HEK293 (cell line): ENCODE measurements around the gene ZC3H18.
A peak's percentile ranks its signal among the peaks of the same experiment; 100 is the strongest.

Source experiments
- CTCF ChIA-PET: fragments of 350-600 bp; formaldehyde crosslinking; extraction: SDS; loops from one replicate; lab custom pipeline; 2021; ENCODE audit warnings: antibody characterized with exemption; lab: Yijun Ruan, JAX
- POLR2A ChIA-PET: fragments of 300-600 bp; formaldehyde crosslinking; extraction: SDS; loops from one replicate; lab custom pipeline; 2020; ENCODE audit warnings: antibody characterized with exemption, inconsistent platforms; lab: Yijun Ruan, JAX
- H3K27ac ChIP-seq: fragments of 200-500 bp; sonication (Bioruptor generic); 2 replicates; pipeline ENCODE4 v1.5.1; 2014; ENCODE audit warnings: low read depth, low read length, control low read depth, inconsistent platforms; ENCODE audit errors: extremely low read depth
- H3K36me3 ChIP-seq, 2 experiments: fragments of 200-500 bp in 1 of 2; sonication (Bioruptor generic) in 1 of 2; 1 replicate in 1 of 2; 2 replicates in 1 of 2; pipeline ENCODE4 v1.5.1; 2014 to 2017; ENCODE audit warnings: inconsistent platforms in 2 of 2, low read length in 2 of 2; ENCODE audit not compliant: control insufficient read depth in 2 of 2, insufficient read depth in 1 of 2
- H3K4me1 ChIP-seq: fragments of 200-500 bp; sonication (Bioruptor generic); 2 replicates; pipeline ENCODE4 v1.5.1; 2014; ENCODE audit warnings: mild to moderate bottlenecking, low read length, inconsistent platforms; ENCODE audit not compliant: control insufficient read depth, insufficient read depth
- H3K4me3 ChIP-seq: 2 replicates; pipeline ENCODE4 v1.5.1; 2011; ENCODE audit warnings: low read depth, mild to moderate bottlenecking, control low read depth, low read length, moderate library complexity
- H3K9me3 ChIP-seq: fragments of 200-500 bp; sonication (Bioruptor generic); 2 replicates; pipeline ENCODE4 v1.5.1; 2014; ENCODE audit warnings: low read depth, low read length, inconsistent platforms; ENCODE audit not compliant: control insufficient read depth, insufficient read depth
- GLIS1 ChIP-seq: fragments of 450-650 bp; formaldehyde crosslinking; IDR thresholded peaks from 2 replicates; pipeline ENCODE4 v1.5.1; 2016; ENCODE audit warnings: missing biosample characterization, missing genetic modification characterization
- GLIS2 ChIP-seq: fragments of 450-650 bp; formaldehyde crosslinking; IDR thresholded peaks from 2 replicates; pipeline ENCODE4 v1.5.1; 2016; ENCODE audit warnings: missing biosample characterization, missing genetic modification characterization
- HOXA7 ChIP-seq: sonication (generic); formaldehyde crosslinking; IDR thresholded peaks from 2 replicates; pipeline ENCODE4 v1.8.1; 2022; ENCODE audit warnings: missing genetic modification reagents, borderline replicate concordance
- IKZF3 ChIP-seq: fragments of 450-650 bp; IDR thresholded peaks from 2 replicates; pipeline ENCODE4 v1.5.0; 2018; ENCODE audit warnings: missing biosample characterization, mild to moderate bottlenecking, missing genetic modification characterization, moderate library complexity
- KLF1 ChIP-seq: fragments of 450-650 bp; formaldehyde crosslinking; IDR thresholded peaks from 2 replicates; pipeline ENCODE4 v1.5.1; 2016; ENCODE audit warnings: missing biosample characterization, missing genetic modification characterization
- KLF10 ChIP-seq: fragments of 450-650 bp; IDR thresholded peaks from 2 replicates; pipeline ENCODE4 v1.5.1; 2018; ENCODE audit warnings: missing biosample characterization, mild to moderate bottlenecking, missing genetic modification characterization
- KLF7 ChIP-seq: fragments of 450-650 bp; formaldehyde crosslinking; IDR thresholded peaks from 2 replicates; pipeline ENCODE4 v1.5.1; 2016; ENCODE audit warnings: missing biosample characterization, missing genetic modification characterization, borderline replicate concordance
- KLF9 ChIP-seq: fragments of 450-650 bp; formaldehyde crosslinking; IDR thresholded peaks from 2 replicates; pipeline ENCODE4 v1.5.1; 2016; ENCODE audit warnings: missing biosample characterization, missing genetic modification characterization, low read depth
- ZBTB20 ChIP-seq: fragments of 450-650 bp; formaldehyde crosslinking; IDR thresholded peaks from 2 replicates; pipeline ENCODE4 v1.5.1; 2016; ENCODE audit warnings: missing biosample characterization, missing genetic modification characterization
- ZBTB48 ChIP-seq: fragments of 450-650 bp; formaldehyde crosslinking; IDR thresholded peaks from 2 replicates; pipeline ENCODE4 v1.5.1; 2016; ENCODE audit warnings: missing biosample characterization, missing genetic modification characterization
- ZBTB8A ChIP-seq: fragments of 450-650 bp; formaldehyde crosslinking; IDR thresholded peaks from 2 replicates; pipeline ENCODE4 v1.5.1; 2016; ENCODE audit warnings: missing biosample characterization, missing genetic modification characterization
- ZEB2 ChIP-seq: fragments of 450-650 bp; formaldehyde crosslinking; IDR thresholded peaks from 2 replicates; pipeline ENCODE4 v1.5.1; 2016; ENCODE audit warnings: missing biosample characterization, missing genetic modification characterization
- ZFP41 ChIP-seq: fragments of 450-650 bp; formaldehyde crosslinking; IDR thresholded peaks from 2 replicates; pipeline ENCODE4 v1.5.1; 2016; ENCODE audit warnings: missing biosample characterization, missing genetic modification characterization, borderline replicate concordance
- ZNF114 ChIP-seq: fragments of 450-650 bp; formaldehyde crosslinking; IDR thresholded peaks from 2 replicates; pipeline ENCODE4 v1.5.0; 2017; ENCODE audit warnings: missing biosample characterization, missing genetic modification characterization
- ZNF132 ChIP-seq: fragments of 450-650 bp; formaldehyde crosslinking; IDR thresholded peaks from 2 replicates; pipeline ENCODE4 v1.5.1; 2017; ENCODE audit warnings: missing biosample characterization, missing genetic modification characterization, borderline replicate concordance
- ZNF16 ChIP-seq: fragments of 450-650 bp; formaldehyde crosslinking; IDR thresholded peaks from 2 replicates; pipeline ENCODE4 v1.5.1; 2016; ENCODE audit warnings: low read depth, missing biosample characterization, missing genetic modification characterization
- ZNF184 ChIP-seq: fragments of 450-650 bp; IDR thresholded peaks from 2 replicates; pipeline ENCODE4 v1.5.1; 2018; ENCODE audit warnings: missing biosample characterization, mild to moderate bottlenecking, missing genetic modification characterization
- ZNF211 ChIP-seq: fragments of 450-650 bp; formaldehyde crosslinking; IDR thresholded peaks from 2 replicates; pipeline ENCODE4 v1.5.1; 2016; ENCODE audit warnings: low read depth, missing biosample characterization, missing genetic modification characterization
- ZNF394 ChIP-seq: fragments of 450-650 bp; formaldehyde crosslinking; IDR thresholded peaks from 2 replicates; pipeline ENCODE4 v1.5.1; 2016; ENCODE audit warnings: missing biosample characterization, missing genetic modification characterization, mild to moderate bottlenecking, moderate library complexity, borderline replicate concordance
- ZNF423 ChIP-seq: fragments of 450-650 bp; formaldehyde crosslinking; IDR thresholded peaks from 2 replicates; pipeline ENCODE4 v1.5.1; 2016; ENCODE audit warnings: missing biosample characterization, missing genetic modification characterization
- ZNF48 ChIP-seq: fragments of 450-650 bp; formaldehyde crosslinking; IDR thresholded peaks from 2 replicates; pipeline ENCODE4 v1.5.1; 2016; ENCODE audit warnings: missing biosample characterization, missing genetic modification characterization
- ZNF600 ChIP-seq: fragments of 450-650 bp; formaldehyde crosslinking; IDR thresholded peaks from 2 replicates; pipeline ENCODE4 v1.5.1; 2016; ENCODE audit warnings: missing biosample characterization, missing genetic modification characterization
- ZNF621 ChIP-seq: fragments of 450-650 bp; formaldehyde crosslinking; IDR thresholded peaks from 2 replicates; pipeline ENCODE4 v1.5.1; 2017; ENCODE audit warnings: missing biosample characterization, missing genetic modification characterization
- ZNF654 ChIP-seq: fragments of 450-650 bp; formaldehyde crosslinking; IDR thresholded peaks from 2 replicates; pipeline ENCODE4 v1.5.1; 2016; ENCODE audit warnings: low read depth, missing biosample characterization, missing genetic modification characterization
- ZNF670 ChIP-seq: fragments of 450-650 bp; formaldehyde crosslinking; IDR thresholded peaks from 2 replicates; pipeline ENCODE4 v1.5.1; 2016; ENCODE audit warnings: missing biosample characterization, missing genetic modification characterization, low read depth
- ZNF747 ChIP-seq: fragments of 450-650 bp; formaldehyde crosslinking; IDR thresholded peaks from 2 replicates; pipeline ENCODE4 v1.5.1; 2016; ENCODE audit warnings: missing biosample characterization, missing genetic modification characterization
- TF ChIP-seq, protein P1 (sequence below): fragments of 450-650 bp; formaldehyde crosslinking; IDR thresholded peaks from 2 replicates; pipeline ENCODE4 v1.5.1; 2016; ENCODE audit warnings: missing biosample characterization, missing genetic modification characterization
- TF ChIP-seq, protein P2 (sequence below): fragments of 450-650 bp; formaldehyde crosslinking; optimal IDR thresholded peaks from 2 replicates; pipeline ENCODE3; 2016; ENCODE audit warnings: missing biosample characterization, mild to moderate bottlenecking, missing genetic modification characterization
- TF ChIP-seq, protein P3 (sequence below): fragments of 450-650 bp; formaldehyde crosslinking; IDR thresholded peaks from 2 replicates; pipeline ENCODE4 v1.5.1; 2017; ENCODE audit warnings: missing biosample characterization, missing genetic modification characterization
- TF ChIP-seq, protein P4 (sequence below): fragments of 450-650 bp; formaldehyde crosslinking; IDR thresholded peaks from 2 replicates; pipeline ENCODE4 v1.5.1; 2016; ENCODE audit warnings: missing biosample characterization, missing genetic modification characterization, low read depth

The ZC3H18 gene

DNA sequence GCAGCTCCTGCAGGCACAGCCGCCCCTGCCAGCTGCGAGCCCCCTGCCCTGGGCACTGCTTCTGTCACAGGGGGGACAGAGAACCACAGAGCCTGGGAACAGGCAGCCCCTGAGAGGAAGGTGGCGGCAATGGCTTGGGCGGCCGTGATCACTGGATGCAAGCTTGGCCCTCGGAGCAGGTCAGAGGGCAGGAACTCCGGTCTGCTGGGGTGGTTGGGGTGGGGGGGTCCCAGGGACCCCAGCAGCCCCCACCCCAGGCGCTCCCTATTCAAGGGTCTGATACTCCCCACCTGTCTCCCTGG lies 82.5 kb downstream of the ZC3H18 start (continued):
- TF ChIP-seq KLF10: no peak

DNA sequence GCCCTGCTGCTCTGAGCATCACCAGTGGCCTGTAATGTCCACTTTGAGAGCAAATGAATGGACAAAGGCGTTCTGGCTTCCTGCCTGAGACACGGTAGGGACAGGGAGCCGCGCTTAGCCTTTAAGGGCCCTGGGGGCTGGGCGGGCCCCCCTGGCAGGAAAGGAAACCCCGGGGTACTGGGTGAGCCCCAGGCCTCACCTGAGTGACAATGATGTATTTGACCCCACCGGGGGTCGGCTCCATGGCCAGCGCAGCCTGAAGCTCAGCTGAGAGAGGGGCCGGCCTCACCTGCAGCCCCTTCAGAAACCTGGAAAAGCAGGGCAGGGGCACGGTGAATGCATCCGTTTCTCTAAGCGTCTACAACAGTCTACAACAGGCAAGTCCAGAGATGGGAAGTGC lies 82.9 kb downstream of the ZC3H18 start:
- no peaks in the 10 kb centered on the region for H3K9me3 ChIP-seq
- H3K4me3 ChIP-seq: no peak overlapping the region
- H3K36me3 ChIP-seq: peaks cover 0 to 20% of the 10 kb centered on the region in 2 experiments; a peak in 2 of 3 replicates
- ChIA-PET CTCF (no interaction called here), POLR2A (no interaction called here)
- H3K27ac ChIP-seq: no peak overlapping the region
- TF ChIP-seq, protein P1, sequence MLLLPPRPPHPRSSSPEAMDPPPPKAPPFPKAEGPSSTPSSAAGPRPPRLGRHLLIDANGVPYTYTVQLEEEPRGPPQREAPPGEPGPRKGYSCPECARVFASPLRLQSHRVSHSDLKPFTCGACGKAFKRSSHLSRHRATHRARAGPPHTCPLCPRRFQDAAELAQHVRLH (tag by site-specific recombination): no peak
- TF ChIP-seq, protein P2, sequence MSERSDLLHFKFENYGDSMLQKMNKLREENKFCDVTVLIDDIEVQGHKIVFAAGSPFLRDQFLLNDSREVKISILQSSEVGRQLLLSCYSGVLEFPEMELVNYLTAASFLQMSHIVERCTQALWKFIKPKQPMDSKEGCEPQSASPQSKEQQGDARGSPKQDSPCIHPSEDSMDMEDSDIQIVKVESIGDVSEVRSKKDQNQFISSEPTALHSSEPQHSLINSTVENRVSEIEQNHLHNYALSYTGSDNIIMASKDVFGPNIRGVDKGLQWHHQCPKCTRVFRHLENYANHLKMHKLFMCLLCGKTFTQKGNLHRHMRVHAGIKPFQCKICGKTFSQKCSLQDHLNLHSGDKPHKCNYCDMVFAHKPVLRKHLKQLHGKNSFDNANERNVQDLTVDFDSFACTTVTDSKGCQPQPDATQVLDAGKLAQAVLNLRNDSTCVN (tag by site-specific recombination): no peak
- no peak for TF ChIP-seq ZNF211 (tag by site-specific recombination)
- TF ChIP-seq ZBTB20 (tag by site-specific recombination): no peak
- no peak for TF ChIP-seq ZNF423
- TF ChIP-seq ZNF394 (tag by site-specific recombination): no peak
- TF ChIP-seq ZNF747 (tag by site-specific recombination): no peak
- TF ChIP-seq ZNF114 (tag by site-specific recombination): no peak
- no peak for TF ChIP-seq ZEB2 (tag by site-specific recombination)
- no peak for TF ChIP-seq ZNF670 (tag by site-specific recombination)
- H3K4me1 ChIP-seq: peaks cover 7% of the 10 kb centered on the region; the same call in 1 of the 2 replicates

DNA sequence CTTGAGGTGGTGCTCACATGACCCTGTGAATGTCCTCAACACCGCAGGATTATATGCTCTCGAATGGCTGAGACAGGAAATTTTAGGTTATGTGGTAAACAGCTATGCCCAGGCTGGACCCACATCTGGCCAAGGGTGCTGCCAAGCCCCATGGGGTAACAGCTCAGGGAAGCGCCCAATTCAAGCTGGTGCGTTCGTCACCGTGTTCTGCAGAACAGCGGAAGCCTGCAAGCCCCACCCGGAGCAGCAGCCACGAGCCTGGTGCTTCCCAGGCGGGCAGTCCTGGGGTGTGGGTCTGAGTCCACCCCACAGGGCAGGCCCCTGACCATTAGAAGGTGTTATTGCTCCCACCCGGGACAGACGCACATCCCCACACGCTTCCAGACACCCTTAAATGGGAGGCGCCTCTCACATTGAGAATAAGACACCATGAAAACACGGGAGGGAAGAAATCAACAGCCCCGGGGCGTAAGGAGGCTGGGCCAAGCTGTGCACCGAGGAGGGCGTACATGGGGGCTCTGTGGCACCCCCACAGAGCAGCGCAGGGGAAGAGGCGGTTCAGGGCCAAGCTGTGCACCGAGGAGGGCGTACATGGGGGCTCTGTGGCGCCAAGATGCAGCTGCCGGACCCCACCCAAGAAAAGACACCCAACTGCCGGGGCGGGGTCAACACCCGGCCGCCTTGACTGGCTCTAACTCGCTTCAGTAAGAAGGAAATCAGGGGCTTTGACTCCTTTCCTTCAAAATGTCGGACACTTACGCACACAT lies 83.6 kb downstream of the ZC3H18 start:
- H3K36me3 ChIP-seq: peaks cover 0 to 20% of the 10 kb centered on the region in 2 experiments; a peak in 2 of 3 replicates
- no peak overlapping the region for H3K4me3 ChIP-seq

DNA sequence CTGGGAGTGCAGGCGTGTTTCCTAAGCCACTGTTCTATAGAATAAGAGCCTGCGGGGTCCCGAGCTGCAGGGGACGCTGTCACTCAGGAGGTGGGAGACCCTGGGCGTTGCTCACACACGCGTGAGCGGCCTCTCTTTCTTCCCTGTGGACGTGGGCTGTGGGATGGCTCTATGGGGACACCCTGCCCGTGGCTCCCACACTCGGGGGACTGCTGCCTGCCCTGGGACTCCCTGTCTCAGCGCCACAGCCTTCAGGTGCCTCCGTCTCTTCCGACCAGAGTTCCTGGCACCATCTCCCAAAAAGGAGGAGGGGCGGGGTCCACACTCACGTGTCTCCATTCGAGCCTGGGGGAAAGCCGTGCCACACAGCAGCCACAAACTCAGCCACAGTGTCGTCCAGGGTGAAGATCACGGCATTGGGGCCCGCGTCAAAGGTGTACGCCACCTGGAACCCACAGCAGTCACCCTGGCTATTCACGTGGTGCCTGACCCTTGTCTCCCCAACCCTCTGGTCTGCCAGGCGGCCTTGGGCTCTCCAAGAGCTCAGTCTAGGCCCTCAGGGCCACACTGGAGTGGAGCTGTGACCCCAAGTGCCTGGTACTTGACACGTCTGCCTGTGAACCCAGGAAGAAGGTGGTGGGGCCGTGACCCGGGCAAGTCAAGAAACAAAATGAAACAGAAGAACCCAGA lies 84.3 kb downstream of the ZC3H18 start:
- POLR2A ChIA-PET: no interaction called here
- H3K4me3 ChIP-seq: no peak overlapping the region
- CTCF ChIA-PET: interaction anchor here (0.5 to 0.7 kb wide), 2 partner anchors 11 to 191 kb away, joined by 3 read pairs; no protein-coding TSS in a partner anchor
- peaks cover 0 to 15% of the 10 kb centered on the region in 2 experiments; a peak in 1 of 3 replicates for H3K36me3 ChIP-seq
- H3K4me1 ChIP-seq: peaks cover 4% of the 10 kb centered on the region; the same call in 1 of the 2 replicates
- no peak overlapping the region for H3K27ac ChIP-seq
- H3K9me3 ChIP-seq: no peaks in the 10 kb centered on the region
- no peak for TF ChIP-seq HOXA7
- TF ChIP-seq KLF9: no peak
- no peak for TF ChIP-seq KLF7 (tag by site-specific recombination)
- TF ChIP-seq ZNF48 (tag by site-specific recombination): no peak
- TF ChIP-seq ZNF600 (tag by site-specific recombination): no peak
- no peak for TF ChIP-seq ZNF16 (tag by site-specific recombination)
- TF ChIP-seq, protein P3, sequence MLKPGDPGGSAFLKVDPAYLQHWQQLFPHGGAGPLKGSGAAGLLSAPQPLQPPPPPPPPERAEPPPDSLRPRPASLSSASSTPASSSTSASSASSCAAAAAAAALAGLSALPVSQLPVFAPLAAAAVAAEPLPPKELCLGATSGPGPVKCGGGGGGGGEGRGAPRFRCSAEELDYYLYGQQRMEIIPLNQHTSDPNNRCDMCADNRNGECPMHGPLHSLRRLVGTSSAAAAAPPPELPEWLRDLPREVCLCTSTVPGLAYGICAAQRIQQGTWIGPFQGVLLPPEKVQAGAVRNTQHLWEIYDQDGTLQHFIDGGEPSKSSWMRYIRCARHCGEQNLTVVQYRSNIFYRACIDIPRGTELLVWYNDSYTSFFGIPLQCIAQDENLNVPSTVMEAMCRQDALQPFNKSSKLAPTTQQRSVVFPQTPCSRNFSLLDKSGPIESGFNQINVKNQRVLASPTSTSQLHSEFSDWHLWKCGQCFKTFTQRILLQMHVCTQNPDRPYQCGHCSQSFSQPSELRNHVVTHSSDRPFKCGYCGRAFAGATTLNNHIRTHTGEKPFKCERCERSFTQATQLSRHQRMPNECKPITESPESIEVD (tag by site-specific recombination): no peak
- no peak for TF ChIP-seq ZNF747 (tag by site-specific recombination)
- no peak for TF ChIP-seq ZNF654 (tag by site-specific recombination)
- TF ChIP-seq ZBTB8A (tag by site-specific recombination): no peak
- no peak for TF ChIP-seq IKZF3 (tag by site-specific recombination)
- TF ChIP-seq, protein P4, sequence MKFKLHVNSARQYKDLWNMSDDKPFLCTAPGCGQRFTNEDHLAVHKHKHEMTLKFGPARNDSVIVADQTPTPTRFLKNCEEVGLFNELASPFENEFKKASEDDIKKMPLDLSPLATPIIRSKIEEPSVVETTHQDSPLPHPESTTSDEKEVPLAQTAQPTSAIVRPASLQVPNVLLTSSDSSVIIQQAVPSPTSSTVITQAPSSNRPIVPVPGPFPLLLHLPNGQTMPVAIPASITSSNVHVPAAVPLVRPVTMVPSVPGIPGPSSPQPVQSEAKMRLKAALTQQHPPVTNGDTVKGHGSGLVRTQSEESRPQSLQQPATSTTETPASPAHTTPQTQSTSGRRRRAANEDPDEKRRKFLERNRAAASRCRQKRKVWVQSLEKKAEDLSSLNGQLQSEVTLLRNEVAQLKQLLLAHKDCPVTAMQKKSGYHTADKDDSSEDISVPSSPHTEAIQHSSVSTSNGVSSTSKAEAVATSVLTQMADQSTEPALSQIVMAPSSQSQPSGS: no peak
- TF ChIP-seq ZNF132 (tag by site-specific recombination): no peak

More for the DNA sequence above, 83.6 kb downstream of the ZC3H18 start:
- no peaks in the 10 kb centered on the region for H3K9me3 ChIP-seq
- H3K4me1 ChIP-seq: peaks cover 7% of the 10 kb centered on the region; the same call in 1 of the 2 replicates
- no peak overlapping the region for H3K27ac ChIP-seq
- POLR2A ChIA-PET: no interaction called here
- CTCF ChIA-PET: no interaction called here
- TF ChIP-seq ZBTB48 (tag by site-specific recombination): no peak
- peak; percentile 33 for TF ChIP-seq GLIS1 (tag by site-specific recombination)
- no peak for TF ChIP-seq ZFP41
- peak; percentile 27; the same call in 1 of the 2 replicates for TF ChIP-seq GLIS2 (tag by site-specific recombination)
- TF ChIP-seq KLF1 (tag by site-specific recombination): peak; percentile 37
- no peak for TF ChIP-seq ZNF184
- no peak for TF ChIP-seq ZNF621 (tag by site-specific recombination)
